K562 (cell line): ENCODE measurements around the gene PPP2R2D. TPM values are rescaled to one million over a fixed set of nuclear protein-coding genes. Genes with fewer than 3 reads are reported as not detected.

ENCODE experiments used
- ATAC-seq: fragments of 200-7000 bp; cut with Tn5 transposase; 3 replicates; pipeline ENCODE4 v1.9.1; 2020; ENCODE audit warnings: moderate library complexity
- BruUV-seq: library from RNA; stranded (reverse); fragments of 400-500 nt; replicated peaks from 2 replicates; lab custom pipeline; 2021; lab: Mats Ljungman, UMichigan
- CTCF ChIA-PET: fragments of 300-600 bp; formaldehyde crosslinking; extraction: SDS; loops from one replicate; lab custom pipeline; 2021; ENCODE audit warnings: low intra/inter-chr PET ratio; lab: Yijun Ruan, JAX
- POLR2A ChIA-PET: fragments of 300-600, 350-650 bp; sonication (Branson Sonifier 250); formaldehyde crosslinking; extraction: SDS; loops from one replicate; lab custom pipeline; 2021; ENCODE audit warnings: antibody characterized with exemption, inconsistent platforms; lab: Yijun Ruan, JAX
- DNase-seq, 4 experiments: peaks; one replicate each; pipeline versions ENCODE4 v3.0.0 to v3.0.0-alpha.2; 2011 to 2018; ENCODE audit warnings: low spot score in 3 of 4, mixed read lengths in 3 of 4; ENCODE audit errors: extremely low read depth in 1 of 4
- FAIRE-seq: peaks from 2 replicates; lab custom pipeline; 2011; peaks lifted over from hg19 to GRCh38; lab: Jason Lieb, UNC
- H2AFZ ChIP-seq: 2 replicates; pipeline ENCODE4 v1.6.0; 2011; ENCODE audit warnings: low read depth, low read length, control low read depth, inconsistent platforms
- H3K27ac ChIP-seq: fragments of 200-600 bp; 3 replicates; pipeline ENCODE4 v1.8.0; 2011; ENCODE audit warnings: low read depth, mild to moderate bottlenecking, control low read depth, inconsistent platforms, low read length, moderate library complexity, mixed read lengths; ENCODE audit errors: extremely low read depth
- H3K27me3 ChIP-seq, 2 experiments: fragments of 300-600 bp in 1 of 2; 2 replicates in 1 of 2; 3 replicates in 1 of 2; pipeline versions ENCODE4 v1.6.0 to v1.8.0; 2011; ENCODE audit warnings: inconsistent platforms in 2 of 2, low read length in 2 of 2, mild to moderate bottlenecking in 1 of 2, mixed read lengths in 1 of 2, moderate library complexity in 1 of 2; ENCODE audit not compliant: control insufficient read depth in 2 of 2, insufficient read depth in 2 of 2
- H3K36me3 ChIP-seq: fragments of 300-600 bp; 3 replicates; pipeline ENCODE4 v1.8.0; 2011; ENCODE audit warnings: mild to moderate bottlenecking, low read length, inconsistent platforms; ENCODE audit not compliant: control insufficient read depth, insufficient read depth
- H3K4me1 ChIP-seq, 2 experiments: fragments of 200-600 bp in 1 of 2; replicated peaks in 1 of 2; 2 replicates in 1 of 2; 3 replicates in 1 of 2; pipeline versions ENCODE4 v1.5.1 to v1.8.0; 2011; ENCODE audit warnings: inconsistent platforms in 2 of 2, low read length in 2 of 2, mild to moderate bottlenecking in 1 of 2, mixed read lengths in 1 of 2, moderate library complexity in 1 of 2; ENCODE audit not compliant: control insufficient read depth in 2 of 2, insufficient read depth in 2 of 2
- H3K4me2 ChIP-seq: 2 replicates; pipeline ENCODE4 v1.6.1; 2011; ENCODE audit warnings: low read length, control low read depth, inconsistent platforms, mixed read lengths; ENCODE audit not compliant: insufficient read depth
- H3K4me3 ChIP-seq: fragments of 200-600 bp; sonication (generic), shearing (Covaris generic); 2 replicates; pipeline ENCODE4 v1.5.1; 2016; ENCODE audit warnings: control low read depth, inconsistent platforms
- H3K79me2 ChIP-seq: fragments of 200-600 bp; 3 replicates; pipeline ENCODE4 v1.8.0; 2011; ENCODE audit warnings: low read length, inconsistent platforms; ENCODE audit not compliant: control insufficient read depth, insufficient read depth
- H3K9ac ChIP-seq, 2 experiments: 2 replicates each; pipeline versions ENCODE4 v1.6.0 to v1.6.1; 2011; ENCODE audit warnings: low read depth in 2 of 2, low read length in 2 of 2, control low read depth in 1 of 2, inconsistent platforms in 1 of 2, mild to moderate bottlenecking in 1 of 2, mixed read lengths in 1 of 2; ENCODE audit not compliant: insufficient read depth in 1 of 2
- H3K9me1 ChIP-seq: one replicate; pipeline ENCODE4 v1.6.0; 2011; ENCODE audit warnings: inconsistent platforms, mild to moderate bottlenecking, low read length, moderate library complexity; ENCODE audit not compliant: control insufficient read depth, insufficient read depth
- H3K9me3 ChIP-seq: replicated peaks from 2 replicates; pipeline ENCODE4 v1.5.1; 2011; ENCODE audit warnings: low read depth, low read length, inconsistent platforms; ENCODE audit not compliant: control insufficient read depth, insufficient read depth
- H4K20me1 ChIP-seq: replicated peaks from 2 replicates; pipeline ENCODE4 v1.6.1; 2011; ENCODE audit warnings: low read length, inconsistent platforms, mixed read lengths; ENCODE audit not compliant: control insufficient read depth, insufficient read depth
- ATF3 ChIP-seq, 2 experiments: fragments of 450-650 bp in 1 of 2; sonication (generic) in 1 of 2; formaldehyde crosslinking in 1 of 2; IDR thresholded peaks in 1 of 2; conservative IDR thresholded peaks in 1 of 2; 2 replicates each; pipeline versions ENCODE4 v1.6.1 to v1.8.1; 2016 to 2023; ENCODE audit warnings: mild to moderate bottlenecking in 2 of 2, moderate library complexity in 2 of 2, inconsistent platforms in 1 of 2, missing genetic modification reagents in 1 of 2
- CEBPG ChIP-seq, 3 experiments: fragments of 200-800 bp in 1 of 3; sonication (Bioruptor generic) in 1 of 3; sonication (generic) in 1 of 3; formaldehyde crosslinking in 1 of 3; IDR thresholded peaks in 2 of 3; conservative IDR thresholded peaks in 1 of 3; 2 replicates each; pipeline versions ENCODE4 v1.6.1 to v1.8.0; 2016 to 2022; ENCODE audit warnings: missing compliant biosample characterization in 2 of 3, missing genetic modification characterization in 2 of 3, mild to moderate bottlenecking in 1 of 3, missing genetic modification reagents in 1 of 3
- CREB1 ChIP-seq, 2 experiments: sonication (generic) in 1 of 2; formaldehyde crosslinking in 1 of 2; IDR thresholded peaks; 2 replicates each; pipeline versions ENCODE4 v1.6.1 to v1.8.0; 2012 to 2022; ENCODE audit warnings: inconsistent platforms in 1 of 2, mild to moderate bottlenecking in 1 of 2, missing genetic modification reagents in 1 of 2, moderate library complexity in 1 of 2
- NCOA2 ChIP-seq, 2 experiments: fragments of 450-650 bp; IDR thresholded peaks; 2 replicates each; pipeline ENCODE4 v1.6.1; 2018; ENCODE audit warnings: mild to moderate bottlenecking in 2 of 2, moderate library complexity in 1 of 2; ENCODE audit not compliant: partially characterized antibody in 2 of 2
- YY1 ChIP-seq, 3 experiments: IDR thresholded peaks; 2 replicates each; pipeline ENCODE4 v1.6.1; 2011; ENCODE audit warnings: low read length in 2 of 3, mild to moderate bottlenecking in 2 of 3, moderate library complexity in 2 of 3, borderline replicate concordance in 1 of 3, control low read depth in 1 of 3, low read depth in 1 of 3; ENCODE audit not compliant: insufficient read depth in 3 of 3, insufficient replicate concordance in 2 of 3, control insufficient read depth in 1 of 3, insufficient read length in 1 of 3; ENCODE audit errors: extremely low read depth in 1 of 3
- ZNF121 ChIP-seq: sonication (generic); formaldehyde crosslinking; conservative IDR thresholded peaks from 2 replicates; pipeline ENCODE4 v1.8.0; 2022; ENCODE audit warnings: missing genetic modification reagents
- ZNF639 ChIP-seq, 2 experiments: fragments of 200-800 bp in 1 of 2; sonication (Bioruptor generic) in 1 of 2; sonication (generic) in 1 of 2; formaldehyde crosslinking in 1 of 2; IDR thresholded peaks in 1 of 2; conservative IDR thresholded peaks in 1 of 2; 2 replicates each; pipeline versions ENCODE4 v1.5.0 to v1.6.1; 2016 to 2020; ENCODE audit warnings: missing compliant biosample characterization in 1 of 2, missing genetic modification characterization in 1 of 2, missing genetic modification reagents in 1 of 2
- WGBS: fragments of 100-300 bp; shearing (Covaris generic); methylation state at CpG from one replicate; pipeline ENCODE4 v1.1.6; 2016; ENCODE audit warnings: low coverage, mixed read lengths; ENCODE audit not compliant: insufficient coverage; ENCODE audit errors: missing lambda C conversion rate; 5-methylcytosine and 5-hydroxymethylcytosine counted together
- in situ Hi-C: fragments of 300-500 bp; cut with MboI; formaldehyde crosslinking; loops from 4 replicates; pipeline ENCODE4 v1.15.0; 2018; ENCODE audit warnings: inconsistent platforms, mixed read lengths
- intact Hi-C: fragments of 100-400 bp; cut with micrococcal nuclease; formaldehyde crosslinking; loops from 2 replicates; pipeline ENCODE4 v1.14.2; 2022
- polyA plus RNA-seq, 8 experiments: library from polyadenylated mRNA; depleted of rRNA in 4 of 8; stranded (reverse) in 5 of 8; unstranded in 3 of 8; fragments of >200 nt; fragmentation: Nextera tagmentation in 2 of 8; fragmentation: Illumina TruSeq in 1 of 8; extraction: Ambion mirVana in 2 of 8; extraction: Trizol in 1 of 8; gene quantifications; 2 replicates each; pipeline versions ENCODE4 v1.2.1 to v1.2.3, GENCODE V29; 2011 to 2014; ENCODE audit warnings: inconsistent platforms in 1 of 8, missing spikeins in 1 of 8
- total RNA-seq, 7 experiments: library from RNA; depleted of rRNA in 6 of 7; stranded (reverse); fragments of >200 nt in 6 of 7; fragmentation: Illumina TruSeq in 2 of 7; extraction: Trizol in 2 of 7; gene quantifications; 2 replicates each; pipeline versions ENCODE4 v1.2.1 to v1.2.3, GENCODE V29; 2011 to 2021; ENCODE audit warnings: low replicate concordance in 1 of 7

Gene PPP2R2D
- total and polyA plus RNA-seq, 9 of the 15 experiments (the other 6 are each of a cell fraction or from before 2014, with no cell fraction given) = 1.9 to 37.0 (median 26.8) TPM

- TF ChIP-seq CEBPG (CRISPR knock-in tag; IDR thresholded peaks at IDR 0.05) = no peak
- peak; percentile 59 to 65 for TF ChIP-seq CEBPG (tag; conservative IDR thresholded peaks at IDR 0.05 in 1 of 2, IDR thresholded peaks at IDR 0.05 in 1 of 2)
- peak; percentile 51 for TF ChIP-seq ATF3 (IDR thresholded peaks at IDR 0.05)
- no peak for TF ChIP-seq ATF3 (CRISPR knock-in tag; conservative IDR thresholded peaks at IDR 0.05)
- TF ChIP-seq CREB1 (IDR thresholded peaks at IDR 0.05) = 0 out of 2 replicates have a peak, but pooled peaks have one; percentile 28
- TF ChIP-seq CREB1 (CRISPR knock-in tag; IDR thresholded peaks at IDR 0.05) = no peak
- TF ChIP-seq YY1 (IDR thresholded peaks at IDR 0.05; ENCODE audit: borderline replicate concordance in 1 of 3, control insufficient read depth in 1 of 3, extremely low read depth in 1 of 3, insufficient read depth in 3 of 3, insufficient read length in 1 of 3, insufficient replicate concordance in 2 of 3, low read depth in 1 of 3, low read length in 2 of 3) = peak in 1 of 3 experiments; percentile 37
- TF ChIP-seq, all 486 proteins: peak for 9
These were observed 31.5 kb upstream of the PPP2R2D start (continued) for GRCh38 chr10:131869344-131869743.

- WGBS = 0% methylated on average over 6 of the region's 8 CpGs
- H3K9me1 ChIP-seq = no peaks in the 10 kb centered on the region
- peaks cover 16 to 64% of the 10 kb centered on the region in 2 experiments for H3K27me3 ChIP-seq
- no peak overlapping the region for H3K4me2 ChIP-seq
- H3K9me3 ChIP-seq = no peaks in the 10 kb centered on the region
- no peaks in the 10 kb centered on the region for H3K36me3 ChIP-seq
- no TSS peak for BruUV-seq
- no peak overlapping the region for H3K9ac ChIP-seq
- ATAC-seq (no peak), DNase-seq (no peak), FAIRE-seq (no peak)
- H3K4me1 ChIP-seq = peaks cover 0 to 6% of the 10 kb centered on the region in 2 experiments; a peak in 2 of 5 replicates
- no peak overlapping the region for H3K4me3 ChIP-seq
- ChIA-PET POLR2A (interaction anchor here (0.8 to 0.9 kb wide), 2 partner anchors 10 to 37 kb away, joined by 3 read pairs; no protein-coding TSS in a partner anchor), CTCF (no interaction called here)
- H3K27ac ChIP-seq = no peak overlapping the region
- TF ChIP-seq ZNF639 (CRISPR knock-in tag; conservative IDR thresholded peaks at IDR 0.05 in 1 of 2, IDR thresholded peaks at IDR 0.05 in 1 of 2) (no peak), NCOA2 (IDR thresholded peaks at IDR 0.05; ENCODE audit: partially characterized antibody in 2 of 2) (no peak), ZNF121 (no peak)
- 0 out of 2 replicates have a peak, but pooled peaks cover 3% of the 10 kb centered on the region for H4K20me1 ChIP-seq
- intact Hi-C loops = loop anchor here (10.0 kb wide), 2 partner anchors 416 to 1186 kb away; no protein-coding TSS in a partner anchor
- H2AFZ ChIP-seq = no peak overlapping the region
- H3K79me2 ChIP-seq = no peaks in the 10 kb centered on the region
- in situ Hi-C loops = no loop called here
These were observed 30.4 kb upstream of the PPP2R2D start for GRCh38 chr10:131870411-131870810.
